GM06990 (cell line): ENCODE data around the gene PRKCH.

Experiments
- DNase-seq: peaks from one replicate; pipeline ENCODE4 v3.0.0-alpha.2; 2011; ENCODE audit not compliant: insufficient read length; ENCODE audit errors: extremely low read depth
- H3K27me3 ChIP-seq: replicated peaks from 2 replicates; pipeline ENCODE4 v1.6.0; 2011; ENCODE audit warnings: low read length; ENCODE audit not compliant: control insufficient read depth, insufficient read depth
- H3K36me3 ChIP-seq: 2 replicates; pipeline ENCODE4 v1.5.1; 2011; ENCODE audit warnings: low read length; ENCODE audit not compliant: control insufficient read depth, insufficient read depth
- H3K4me3 ChIP-seq: replicated peaks from 2 replicates; pipeline ENCODE4 v1.5.1; 2011; ENCODE audit warnings: low read depth, mild to moderate bottlenecking, control low read depth, low read length
- TF ChIP-seq, protein P1 (sequence below): IDR thresholded peaks from 2 replicates; pipeline ENCODE4 v1.5.1; 2011; ENCODE audit warnings: low read length, control low read depth, mild to moderate bottlenecking, inconsistent platforms; ENCODE audit not compliant: insufficient read depth, poor library complexity, severe bottlenecking

Gene PRKCH

DNA sequence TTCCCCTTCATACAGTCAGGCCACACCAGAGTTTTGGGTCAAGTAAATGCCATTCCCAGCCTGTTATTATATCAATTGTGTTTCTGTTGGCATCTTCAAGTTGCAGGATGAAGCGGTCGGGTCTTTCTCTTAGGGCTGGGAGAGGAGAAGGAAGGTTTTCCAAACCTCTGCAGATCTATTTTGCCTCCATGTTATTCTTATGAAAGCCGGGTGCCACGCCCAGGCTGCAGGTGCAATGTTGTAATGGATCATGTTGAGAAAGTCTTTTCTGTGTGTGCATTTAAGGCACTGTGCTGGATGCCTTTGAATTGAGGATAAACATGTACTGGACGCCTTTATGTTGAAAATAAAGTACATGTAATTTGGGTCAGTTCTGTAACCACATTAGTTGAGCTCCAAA, 209.5 kb downstream of the PRKCH start:
- no peak for DNase-seq
- TF ChIP-seq, protein P1, sequence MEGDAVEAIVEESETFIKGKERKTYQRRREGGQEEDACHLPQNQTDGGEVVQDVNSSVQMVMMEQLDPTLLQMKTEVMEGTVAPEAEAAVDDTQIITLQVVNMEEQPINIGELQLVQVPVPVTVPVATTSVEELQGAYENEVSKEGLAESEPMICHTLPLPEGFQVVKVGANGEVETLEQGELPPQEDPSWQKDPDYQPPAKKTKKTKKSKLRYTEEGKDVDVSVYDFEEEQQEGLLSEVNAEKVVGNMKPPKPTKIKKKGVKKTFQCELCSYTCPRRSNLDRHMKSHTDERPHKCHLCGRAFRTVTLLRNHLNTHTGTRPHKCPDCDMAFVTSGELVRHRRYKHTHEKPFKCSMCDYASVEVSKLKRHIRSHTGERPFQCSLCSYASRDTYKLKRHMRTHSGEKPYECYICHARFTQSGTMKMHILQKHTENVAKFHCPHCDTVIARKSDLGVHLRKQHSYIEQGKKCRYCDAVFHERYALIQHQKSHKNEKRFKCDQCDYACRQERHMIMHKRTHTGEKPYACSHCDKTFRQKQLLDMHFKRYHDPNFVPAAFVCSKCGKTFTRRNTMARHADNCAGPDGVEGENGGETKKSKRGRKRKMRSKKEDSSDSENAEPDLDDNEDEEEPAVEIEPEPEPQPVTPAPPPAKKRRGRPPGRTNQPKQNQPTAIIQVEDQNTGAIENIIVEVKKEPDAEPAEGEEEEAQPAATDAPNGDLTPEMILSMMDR: no peak
- no peak overlapping the region for H3K4me3 ChIP-seq
- peaks cover 2% of the 10 kb centered on the region for H3K36me3 ChIP-seq
- H3K27me3 ChIP-seq: no peaks in the 10 kb centered on the region

DNA sequence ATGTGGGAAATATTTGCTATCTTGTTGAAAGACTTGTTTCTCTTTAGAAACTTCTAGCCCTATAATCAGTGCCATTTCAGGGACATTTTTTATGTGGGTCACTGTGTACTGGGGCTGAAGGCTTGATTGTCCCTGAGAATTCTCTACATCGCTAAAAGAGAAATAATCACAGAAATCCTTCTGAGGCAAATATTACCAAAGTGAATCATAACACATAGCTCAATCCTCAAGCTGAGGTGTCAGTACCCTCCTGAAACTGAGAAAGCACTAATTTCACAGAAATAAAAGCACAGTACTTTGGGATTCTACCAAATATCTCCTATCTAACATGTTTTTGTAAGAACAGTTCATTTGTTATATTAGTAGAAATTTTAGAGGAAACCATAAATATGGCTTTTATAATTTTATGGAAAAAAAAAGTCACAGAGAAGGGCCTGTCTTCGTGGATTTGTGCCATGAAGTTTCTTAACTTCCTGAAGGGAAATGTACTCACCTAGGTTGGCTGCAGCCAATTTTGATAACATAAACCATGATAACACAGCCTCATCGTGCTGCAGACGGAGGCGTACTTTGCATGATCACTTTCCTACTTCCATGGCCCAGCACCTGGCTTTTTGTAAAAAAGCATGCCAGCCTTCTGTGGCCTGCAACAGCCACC, 210.2 kb downstream of the PRKCH start:
- Histone ChIP-seq H3K4me3 (no peak overlapping the region), H3K36me3 (peaks cover 2% of the 10 kb centered on the region), H3K27me3 (no peaks in the 10 kb centered on the region)
- TF ChIP-seq, protein P1: no peak
- DNase-seq: no peak

DNA sequence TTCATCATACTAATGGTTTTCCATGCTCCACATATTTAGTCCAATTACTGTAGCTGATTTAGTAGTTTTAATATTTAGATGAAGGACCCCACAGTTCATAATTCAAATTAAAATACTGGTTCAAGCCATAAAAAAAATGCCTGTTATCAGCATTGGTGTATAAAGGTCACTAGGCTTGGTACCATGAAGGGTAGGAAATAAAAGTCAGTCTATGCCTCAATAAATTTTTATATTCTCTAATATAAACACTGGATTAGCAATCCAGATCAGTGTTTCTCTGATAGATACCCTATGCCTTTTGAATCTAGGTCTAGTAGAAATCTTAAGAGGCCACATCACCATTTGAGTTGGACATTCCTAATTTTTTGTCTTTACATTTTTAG, 210.7 kb downstream of the PRKCH start:
- no peak for DNase-seq
- Histone ChIP-seq H3K4me3 (no peak overlapping the region), H3K27me3 (no peaks in the 10 kb centered on the region), H3K36me3 (peaks cover 2% of the 10 kb centered on the region)
- TF ChIP-seq, protein P1: no peak

DNA sequence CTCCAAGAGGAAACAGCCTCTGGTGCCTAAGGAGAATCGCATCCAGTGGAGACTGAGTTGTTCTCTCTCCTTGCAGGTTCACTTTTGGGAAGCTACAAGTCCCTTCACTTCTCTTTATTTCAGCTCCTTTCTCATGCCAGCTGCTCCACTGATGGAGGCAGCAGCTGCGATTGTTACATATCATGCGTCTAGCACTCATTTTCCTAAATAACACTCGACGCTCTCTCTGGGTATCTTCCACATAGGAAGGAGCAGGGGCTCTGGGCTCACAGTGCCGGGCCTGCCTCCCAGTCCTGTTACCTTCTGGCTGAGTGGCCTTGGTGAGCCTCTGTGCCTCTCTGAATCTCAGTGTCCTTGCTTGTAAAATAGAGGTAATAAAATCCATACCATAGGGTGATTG, 211.4 kb downstream of the PRKCH start:
- Histone ChIP-seq H3K4me3 (no peak overlapping the region), H3K36me3 (peaks cover 2% of the 10 kb centered on the region), H3K27me3 (no peaks in the 10 kb centered on the region)
- TF ChIP-seq, protein P1: no peak
- DNase-seq: no peak

DNA sequence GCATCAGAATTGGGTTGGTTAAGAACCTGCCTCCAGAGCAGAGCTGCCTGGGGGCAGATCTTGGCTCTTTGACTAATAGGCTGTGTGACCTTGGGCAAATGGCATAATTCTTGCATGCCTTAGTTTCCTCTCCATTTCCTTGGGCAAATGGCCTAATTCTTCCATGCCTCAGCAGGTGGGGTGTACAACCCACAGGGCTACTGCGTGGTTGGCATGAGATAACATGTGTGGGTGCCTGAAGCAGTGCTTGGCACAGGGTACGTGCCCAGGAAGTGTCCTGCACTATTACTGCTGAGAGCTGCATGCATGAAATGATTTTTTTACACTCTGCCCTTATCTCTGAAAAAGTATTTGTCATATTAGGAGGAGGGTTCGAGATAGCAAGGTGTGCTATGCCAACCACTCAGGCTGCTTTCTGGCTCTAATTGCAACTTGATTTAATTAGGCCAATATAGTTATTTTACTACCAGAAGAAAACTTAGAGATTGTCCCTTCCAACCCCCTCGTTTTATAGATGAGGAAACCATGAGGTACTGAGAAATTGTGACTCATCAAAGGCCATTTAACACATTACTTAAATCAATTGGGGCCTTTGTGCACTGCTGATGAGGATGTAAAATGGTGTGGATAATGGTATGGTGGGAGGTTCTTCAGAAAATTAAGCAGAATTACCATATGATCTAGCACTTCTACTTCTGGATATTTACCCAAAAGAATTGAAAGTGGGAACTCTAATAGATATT, 212.3 kb downstream of the PRKCH start:
- Histone ChIP-seq H3K4me3 (no peak overlapping the region), H3K27me3 (no peaks in the 10 kb centered on the region), H3K36me3 (peaks cover under 1% of the 10 kb centered on the region)
- TF ChIP-seq, protein P1: no peak
- DNase-seq: no peak
